Measurements from ENCODE around the gene RNF220. TPM values are rescaled to one million over a fixed set of nuclear protein-coding genes. Genes with fewer than 3 reads are reported as not detected.

RNF220 gene
- polyA plus RNA-seq, 1 donor (not counting 4 experiments of a cell fraction or from before 2014, with no cell fraction given) = 42.7 TPM

DNA sequence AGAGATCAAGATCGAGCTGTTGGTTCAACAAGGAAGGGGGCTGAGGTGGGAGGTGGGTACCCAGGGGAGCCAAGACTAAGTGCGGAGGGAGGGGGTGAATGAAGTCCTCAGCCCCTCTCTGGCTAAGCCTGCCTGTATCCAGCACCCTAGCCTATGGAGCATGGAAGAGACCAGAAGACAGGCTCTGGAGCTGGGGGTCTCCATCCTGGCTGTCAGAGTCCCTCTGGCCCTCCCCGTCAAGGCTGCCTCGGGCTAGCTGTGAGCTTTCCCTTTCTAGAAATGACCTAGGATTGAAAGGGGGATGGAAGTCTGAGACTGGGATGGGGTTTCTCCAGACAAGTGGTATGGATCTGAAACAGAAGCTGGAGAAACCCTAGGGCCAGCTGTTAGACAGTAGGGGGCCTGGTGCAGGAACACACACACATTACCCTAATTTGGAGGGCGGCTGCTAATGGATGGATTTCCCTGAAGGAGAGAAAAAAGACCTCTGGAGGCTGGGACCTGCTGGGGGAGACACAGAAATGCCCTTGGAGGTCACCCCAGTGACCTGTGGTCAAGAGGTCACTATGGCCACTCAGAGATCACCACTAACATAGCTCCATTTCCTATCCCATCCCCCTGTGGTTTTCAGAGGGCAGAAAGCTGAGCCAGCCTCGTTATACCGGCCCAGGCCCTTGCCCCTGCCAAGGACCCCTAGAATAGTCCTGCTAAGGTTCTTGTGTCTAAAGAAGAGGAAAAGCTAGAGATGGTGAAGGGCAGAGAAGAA lies 161.4 kb downstream of the RNF220 start:
- no peak overlapping the region for H3K4me2 ChIP-seq (ENCODE audit: control insufficient read depth, extremely low read depth, insufficient read depth, low read depth, low read length)
- H3K9me1 ChIP-seq (ENCODE audit: control insufficient read depth, extremely low read depth, insufficient read depth, low read length) = no peaks in the 10 kb centered on the region
- no peak for TF ChIP-seq EZH2 (IDR thresholded peaks at IDR 0.05; ENCODE audit: low read length)
- TF ChIP-seq, protein P1, sequence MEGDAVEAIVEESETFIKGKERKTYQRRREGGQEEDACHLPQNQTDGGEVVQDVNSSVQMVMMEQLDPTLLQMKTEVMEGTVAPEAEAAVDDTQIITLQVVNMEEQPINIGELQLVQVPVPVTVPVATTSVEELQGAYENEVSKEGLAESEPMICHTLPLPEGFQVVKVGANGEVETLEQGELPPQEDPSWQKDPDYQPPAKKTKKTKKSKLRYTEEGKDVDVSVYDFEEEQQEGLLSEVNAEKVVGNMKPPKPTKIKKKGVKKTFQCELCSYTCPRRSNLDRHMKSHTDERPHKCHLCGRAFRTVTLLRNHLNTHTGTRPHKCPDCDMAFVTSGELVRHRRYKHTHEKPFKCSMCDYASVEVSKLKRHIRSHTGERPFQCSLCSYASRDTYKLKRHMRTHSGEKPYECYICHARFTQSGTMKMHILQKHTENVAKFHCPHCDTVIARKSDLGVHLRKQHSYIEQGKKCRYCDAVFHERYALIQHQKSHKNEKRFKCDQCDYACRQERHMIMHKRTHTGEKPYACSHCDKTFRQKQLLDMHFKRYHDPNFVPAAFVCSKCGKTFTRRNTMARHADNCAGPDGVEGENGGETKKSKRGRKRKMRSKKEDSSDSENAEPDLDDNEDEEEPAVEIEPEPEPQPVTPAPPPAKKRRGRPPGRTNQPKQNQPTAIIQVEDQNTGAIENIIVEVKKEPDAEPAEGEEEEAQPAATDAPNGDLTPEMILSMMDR (optimal IDR thresholded peaks at IDR 0.05 in 1 of 3, IDR thresholded peaks at IDR 0.05 in 1 of 3, conservative IDR thresholded peaks at IDR 0.05 in 1 of 3; ENCODE audit: extremely low read depth in 1 of 3, insufficient read depth in 2 of 3, low read length in 3 of 3) = no peak
- no peak overlapping the region for H3K9ac ChIP-seq (ENCODE audit: control insufficient read depth, extremely low read depth, insufficient read depth, low read length)
- no peaks in the 10 kb centered on the region for H3K9me3 ChIP-seq (ENCODE audit: control insufficient read depth, low read depth, low read length)
- FAIRE-seq = no peak
- no peak overlapping the region for H3K27ac ChIP-seq (ENCODE audit: control insufficient read depth, insufficient read depth, low read length)
- H3K27me3 ChIP-seq (ENCODE audit: control insufficient read depth, extremely low read depth, insufficient read depth, low read length) = no peaks in the 10 kb centered on the region
- H3K79me2 ChIP-seq (ENCODE audit: control insufficient read depth, insufficient read depth, low read length) = no peaks in the 10 kb centered on the region
- peaks cover 12% of the 10 kb centered on the region for H3K4me1 ChIP-seq (ENCODE audit: control insufficient read depth, extremely low read depth, insufficient read depth, low read length)
- DNase-seq (ENCODE audit: low read depth, low spot score) = no peak
- H4K20me1 ChIP-seq (ENCODE audit: control insufficient read depth, extremely low read depth, insufficient read depth, low read length) = no peaks in the 10 kb centered on the region
- no peaks in the 10 kb centered on the region for H3K36me3 ChIP-seq (ENCODE audit: control insufficient read depth in 2 of 2, extremely low read depth in 1 of 2, insufficient read depth in 2 of 2, low read length in 2 of 2)
- no peak overlapping the region for H2AFZ ChIP-seq (ENCODE audit: control insufficient read depth, low read length)
- dilution Hi-C loops (cut with MboI; ENCODE audit: extremely low pct_ligation_motif_present, low sequenced_read_pairs) = no loop called here
- no peak overlapping the region for H3K4me3 ChIP-seq (ENCODE audit: control insufficient read depth in 2 of 3, extremely low read depth in 1 of 3, insufficient read depth in 2 of 3, low read depth in 1 of 3, low read length in 3 of 3)

DNA sequence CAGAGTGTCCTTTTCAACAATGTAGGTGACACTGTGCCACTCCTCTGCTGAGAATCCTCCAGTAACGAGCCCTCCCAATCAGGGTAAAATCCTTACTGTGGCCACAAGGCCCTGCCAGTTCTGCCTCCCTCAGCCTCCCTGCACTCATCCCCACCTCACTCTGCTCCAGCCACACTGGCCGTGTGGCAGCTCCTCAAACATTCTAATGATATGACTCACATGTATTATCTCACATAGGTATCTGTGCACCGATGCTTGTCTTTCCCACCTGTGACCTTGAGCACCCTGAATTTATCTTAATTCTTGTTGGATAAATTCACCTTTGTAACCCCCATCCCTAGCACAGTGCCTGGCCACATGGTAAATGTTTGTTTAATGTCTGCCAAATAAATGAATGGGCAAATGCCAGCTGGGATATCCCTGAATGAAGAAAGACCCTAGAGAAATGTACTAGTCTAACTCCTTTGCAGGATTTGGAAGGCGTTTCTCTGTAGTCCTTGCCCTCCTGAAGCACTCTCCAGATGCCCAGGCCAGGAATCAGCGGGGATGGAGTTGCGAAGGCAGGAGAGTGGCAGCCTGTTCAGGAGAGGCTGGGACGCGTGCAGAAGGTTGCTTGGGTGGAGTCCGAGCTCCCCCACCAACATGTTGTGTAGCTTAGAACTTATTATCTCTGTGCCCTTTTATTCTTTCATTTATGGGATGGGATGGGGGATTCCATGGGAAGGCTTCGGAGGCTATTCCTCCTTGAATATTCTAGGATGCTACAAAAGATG lies 163.3 kb downstream of the RNF220 start:
- no peak overlapping the region for H3K9ac ChIP-seq (ENCODE audit: control insufficient read depth, extremely low read depth, insufficient read depth, low read length)
- no peak overlapping the region for H3K4me2 ChIP-seq (ENCODE audit: control insufficient read depth, extremely low read depth, insufficient read depth, low read depth, low read length)
- FAIRE-seq (peak; percentile 23), DNase-seq (ENCODE audit: low read depth, low spot score) (no peak)
- no peaks in the 10 kb centered on the region for H3K9me1 ChIP-seq (ENCODE audit: control insufficient read depth, extremely low read depth, insufficient read depth, low read length)
- no peak overlapping the region for H3K4me3 ChIP-seq (ENCODE audit: control insufficient read depth in 2 of 3, extremely low read depth in 1 of 3, insufficient read depth in 2 of 3, low read depth in 1 of 3, low read length in 3 of 3)
- no peaks in the 10 kb centered on the region for H3K36me3 ChIP-seq (ENCODE audit: control insufficient read depth in 2 of 2, extremely low read depth in 1 of 2, insufficient read depth in 2 of 2, low read length in 2 of 2)
- H3K4me1 ChIP-seq (ENCODE audit: control insufficient read depth, extremely low read depth, insufficient read depth, low read length) = peaks cover 12% of the 10 kb centered on the region
- H3K79me2 ChIP-seq (ENCODE audit: control insufficient read depth, insufficient read depth, low read length) = no peaks in the 10 kb centered on the region
- no peak for TF ChIP-seq EZH2 (IDR thresholded peaks at IDR 0.05; ENCODE audit: low read length)
- TF ChIP-seq, protein P1 (optimal IDR thresholded peaks at IDR 0.05 in 1 of 3, IDR thresholded peaks at IDR 0.05 in 1 of 3, conservative IDR thresholded peaks at IDR 0.05 in 1 of 3; ENCODE audit: extremely low read depth in 1 of 3, insufficient read depth in 2 of 3, low read length in 3 of 3) = no peak
- H4K20me1 ChIP-seq (ENCODE audit: control insufficient read depth, extremely low read depth, insufficient read depth, low read length) = no peaks in the 10 kb centered on the region
- H2AFZ ChIP-seq (ENCODE audit: control insufficient read depth, low read length) = no peak overlapping the region
- H3K9me3 ChIP-seq (ENCODE audit: control insufficient read depth, low read depth, low read length) = no peaks in the 10 kb centered on the region
- dilution Hi-C loops (cut with MboI; ENCODE audit: extremely low pct_ligation_motif_present, low sequenced_read_pairs) = no loop called here
- H3K27ac ChIP-seq (ENCODE audit: control insufficient read depth, insufficient read depth, low read length) = no peak overlapping the region
- no peaks in the 10 kb centered on the region for H3K27me3 ChIP-seq (ENCODE audit: control insufficient read depth, extremely low read depth, insufficient read depth, low read length)
